Brain microvascular endothelial cell (primary cell): ENCODE results near the gene CNKSR2.
"Not testable (repeated sequence)": the region's sequence is repeated elsewhere in the genome, so short reads cannot be mapped to it uniquely, and the experiment has no call there.

Source experiments
- DNase-seq: peaks from one replicate; pipeline ENCODE4 v3.0.0-alpha.2; 2020
- H3K27ac ChIP-seq: fragments of 250-450 bp; sonication (Bioruptor Pico); 2 replicates; pipeline ENCODE4 v1.5.1; 2020; ENCODE audit warnings: mild to moderate bottlenecking, moderate library complexity
- H3K27me3 ChIP-seq: fragments of 250-450 bp; sonication (Bioruptor Pico); replicated peaks from 2 replicates; pipeline ENCODE4 v1.5.1; 2020; ENCODE audit warnings: mild to moderate bottlenecking
- H3K36me3 ChIP-seq: fragments of 250-450 bp; sonication (Bioruptor Pico); replicated peaks from 2 replicates; pipeline ENCODE4 v1.5.1; 2020; ENCODE audit warnings: mild to moderate bottlenecking
- H3K4me3 ChIP-seq: 2 replicates; pipeline ENCODE4 v1.5.1; 2011; ENCODE audit warnings: low read depth, mild to moderate bottlenecking, control low read depth, low read length, moderate library complexity
- CTCF ChIP-seq: IDR thresholded peaks from 2 replicates; pipeline ENCODE4 v1.5.1; 2011; ENCODE audit warnings: low read depth, mild to moderate bottlenecking, moderate library complexity, low read length, control low read depth, inconsistent platforms; ENCODE audit errors: missing control alignments
- in situ Hi-C: cut with HindIII; loops from 2 replicates; pipeline ENCODE4 v1.10.0; 2017; ENCODE audit warnings: low sequenced_read_pairs, low pct_ligation_motif_present

Gene CNKSR2

GRCh38 chrX:21528076-21528475 lies 153.9 kb downstream of the CNKSR2 start:
- Histone ChIP-seq H3K27ac (no peak overlapping the region), H3K27me3 (no peaks in the 10 kb centered on the region), H3K4me3 (no peak overlapping the region), H3K36me3 (no peaks in the 10 kb centered on the region)
- no peak for DNase-seq
- in situ Hi-C loops = no loop called here
- no peak for TF ChIP-seq CTCF

- Histone ChIP-seq H3K36me3 (no peaks in the 10 kb centered on the region), H3K27me3 (no peaks in the 10 kb centered on the region), H3K27ac (no peak overlapping the region), H3K4me3 (no peak overlapping the region)
- no peak for TF ChIP-seq CTCF
- peak; percentile 55 for DNase-seq
- in situ Hi-C loops = no loop called here
These were observed 155.6 kb downstream of the CNKSR2 start for GRCh38 chrX:21529771-21530170.

- H3K27me3 ChIP-seq, H3K27ac ChIP-seq, DNase-seq, H3K36me3 ChIP-seq, H3K4me3 ChIP-seq, in situ Hi-C loops: not testable (repeated sequence)
These were observed 170.4 kb downstream of the CNKSR2 start for GRCh38 chrX:21544642-21545041.

- no peaks in the 10 kb centered on the region for H3K36me3 ChIP-seq
- TF ChIP-seq CTCF = no peak
- no peak overlapping the region for H3K27ac ChIP-seq
- no peak for DNase-seq
- H3K27me3 ChIP-seq = no peaks in the 10 kb centered on the region
- in situ Hi-C loops = no loop called here
- no peak overlapping the region for H3K4me3 ChIP-seq
These were observed 185.2 kb downstream of the CNKSR2 start for GRCh38 chrX:21559417-21559816.

- in situ Hi-C loops = no loop called here
- no peak for TF ChIP-seq CTCF
- no peaks in the 10 kb centered on the region for H3K27me3 ChIP-seq
- H3K36me3 ChIP-seq = no peaks in the 10 kb centered on the region
- no peak for DNase-seq
- no peak overlapping the region for H3K27ac ChIP-seq
- no peak overlapping the region for H3K4me3 ChIP-seq
These were observed 190.8 kb downstream of the CNKSR2 start for GRCh38 chrX:21565025-21565424.

GRCh38 chrX:21574793-21575192 lies 200.6 kb downstream of the CNKSR2 start:
- Histone ChIP-seq H3K27me3 (no peaks in the 10 kb centered on the region), H3K4me3 (no peak overlapping the region), H3K36me3 (no peaks in the 10 kb centered on the region), H3K27ac (no peak overlapping the region)
- in situ Hi-C loops = no loop called here
- DNase-seq = no peak
- TF ChIP-seq CTCF = no peak

GRCh38 chrX:21581479-21581878 lies 207.3 kb downstream of the CNKSR2 start:
- in situ Hi-C loops = no loop called here
- H3K27me3 ChIP-seq = no peaks in the 10 kb centered on the region
- no peak overlapping the region for H3K4me3 ChIP-seq
- no peaks in the 10 kb centered on the region for H3K36me3 ChIP-seq
- H3K27ac ChIP-seq = no peak overlapping the region
- no peak for DNase-seq
- TF ChIP-seq CTCF = no peak
